Gastrocnemius medialis (tissue), 4 donors: ENCODE results near the gene EFEMP2. TPM values are rescaled to one million over a fixed set of nuclear protein-coding genes. Genes with fewer than 3 reads are reported as not detected.
A peak's percentile ranks its signal among the peaks of the same experiment; 100 is the strongest.

Experiments used
- ATAC-seq, 2 donors: fragments of 150-250 bp; one replicate each; pipeline ENCODE4 v1.9.1; 2016
- DNase-seq, 2 donors: peaks; one replicate each; pipeline ENCODE4 v3.0.0-alpha.2; 2019
- H3K27ac ChIP-seq, 4 donors: fragments of 200-600 bp; sonication (generic); 1 replicate in 1 of 4; 2 replicates in 3 of 4; pipeline ENCODE4 v1.5.1; 2016 to 2018; ENCODE audit warnings: mild to moderate bottlenecking in 2 of 4, moderate library complexity in 1 of 4
- H3K27me3 ChIP-seq, 3 donors: fragments of 200-600 bp; sonication (generic) in 2 of 3; 1 replicate in 1 of 3; 2 replicates in 2 of 3; pipeline versions ENCODE4 v1.5.1 to v1.6.0; 2016 to 2019; ENCODE audit warnings: mild to moderate bottlenecking in 1 of 3, moderate library complexity in 1 of 3
- H3K36me3 ChIP-seq, 2 donors: fragments of 200-600 bp; sonication (generic) in 1 of 2; one replicate each; pipeline ENCODE4 v1.5.1; 2017 to 2018
- H3K4me1 ChIP-seq, 2 donors: fragments of 200-600 bp; sonication (generic) in 1 of 2; one replicate each; pipeline ENCODE4 v1.5.1; 2016 to 2017; ENCODE audit warnings: mild to moderate bottlenecking in 2 of 2
- H3K4me3 ChIP-seq, 4 donors: fragments of 200-600 bp; sonication (generic) in 3 of 4; 1 replicate in 1 of 4; 2 replicates in 3 of 4; pipeline ENCODE4 v1.5.1; 2016 to 2019; ENCODE audit warnings: mild to moderate bottlenecking in 2 of 4
- H3K9me3 ChIP-seq, 3 donors: fragments of 200-600 bp; sonication (generic) in 2 of 3; 1 replicate in 1 of 3; 2 replicates in 2 of 3; pipeline ENCODE4 v1.5.1; 2016 to 2019
- CTCF ChIP-seq, 5 experiments: fragments of 450-650 bp in 3 of 5; fragments of 200-600 bp in 2 of 5; sonication (generic) in 2 of 5; IDR thresholded peaks in 4 of 5; conservative IDR thresholded peaks in 1 of 5; 1 replicate in 4 of 5; 2 replicates in 1 of 5; pipeline ENCODE4 v1.5.1; 2016 to 2019; ENCODE audit warnings: antibody characterized with exemption in 5 of 5, mild to moderate bottlenecking in 3 of 5, moderate library complexity in 3 of 5
- POLR2A ChIP-seq, 2 donors: fragments of 450-650 bp; IDR thresholded peaks; one replicate each; pipeline ENCODE4 v1.6.1; 2017; ENCODE audit warnings: antibody characterized with exemption in 2 of 2, mild to moderate bottlenecking in 2 of 2, moderate library complexity in 2 of 2
- in situ Hi-C, 4 donors: fragments of 200-750 bp; cut with MboI; loops; one replicate each; pipeline versions ENCODE4 v1.15.0 to v1.8.0; 2017; ENCODE audit warnings: low sequenced_read_pairs in 4 of 4
- intact Hi-C: fragments of 100-400 bp; cut with DNase I; formaldehyde crosslinking; loops from one replicate; pipeline ENCODE4 v1.15.1; 2023; ENCODE audit warnings: low total_unique reads
- total RNA-seq, 4 donors: library from RNA; depleted of rRNA; stranded (reverse); fragments of >200 nt; gene quantifications; one replicate each; pipeline versions ENCODE4 v1.1.0 to v1.2.3, GENCODE V29; 2016

Gene EFEMP2
- total RNA-seq, 4 donors from 2014 or later, result 20.6 to 24.1 (median 22.9) TPM

GRCh38 chr11:65826984-65827735 is 45.4 kb downstream of the EFEMP2 start:
- in situ Hi-C loops (no loop called here), intact Hi-C loops (no loop called here)
- H3K4me1 ChIP-seq, result no peaks in the 10 kb centered on the region
- TF ChIP-seq CTCF (IDR thresholded peaks at IDR 0.05 in 4 of 5, conservative IDR thresholded peaks at IDR 0.05 in 1 of 5) (no peak), POLR2A (IDR thresholded peaks at IDR 0.05) (no peak)
- H3K4me3 ChIP-seq, result no peak overlapping the region
- no peaks in the 10 kb centered on the region for H3K36me3 ChIP-seq
- DNase-seq (no peak), ATAC-seq (no peak)
- H3K9me3 ChIP-seq, result no peaks in the 10 kb centered on the region
- H3K27ac ChIP-seq, result no peak overlapping the region
- no peaks in the 10 kb centered on the region for H3K27me3 ChIP-seq

GRCh38 chr11:65822776-65823528 is 49.6 kb downstream of the EFEMP2 start:
- no peaks in the 10 kb centered on the region for H3K4me1 ChIP-seq
- intact Hi-C loops (no loop called here), in situ Hi-C loops (loop anchor here in 2 of 4 donors (5.0 kb wide), 2 partner anchors 111 to 116 kb away; partner anchors contain the start of gene KAT5 (in 1 of the 2))
- ATAC-seq, result no peak
- DNase-seq, result no peak
- H3K4me3 ChIP-seq, result no peak overlapping the region
- no peaks in the 10 kb centered on the region for H3K36me3 ChIP-seq
- no peak for TF ChIP-seq CTCF (IDR thresholded peaks at IDR 0.05 in 4 of 5, conservative IDR thresholded peaks at IDR 0.05 in 1 of 5)
- no peak for TF ChIP-seq POLR2A (IDR thresholded peaks at IDR 0.05)
- no peak overlapping the region for H3K27ac ChIP-seq
- no peaks in the 10 kb centered on the region for H3K9me3 ChIP-seq
- no peaks in the 10 kb centered on the region for H3K27me3 ChIP-seq

GRCh38 chr11:65821107-65821506 is 51.5 kb downstream of the EFEMP2 start:
- H3K27me3 ChIP-seq, result no peaks in the 10 kb centered on the region
- no peak overlapping the region for H3K27ac ChIP-seq
- H3K4me3 ChIP-seq, result no peak overlapping the region
- in situ Hi-C loops (loop anchor here in 2 of 4 donors (5.0 kb wide), 2 partner anchors 109 to 114 kb away; partner anchors contain the start of gene KAT5 (in 1 of the 2)), intact Hi-C loops (no loop called here)
- H3K4me1 ChIP-seq, result peaks cover 5 to 6% of the 10 kb centered on the region in 2 donors
- ATAC-seq (no peak), DNase-seq (no peak)
- H3K36me3 ChIP-seq, result no peaks in the 10 kb centered on the region
- H3K9me3 ChIP-seq, result no peaks in the 10 kb centered on the region
- TF ChIP-seq POLR2A (IDR thresholded peaks at IDR 0.05) (no peak), CTCF (IDR thresholded peaks at IDR 0.05 in 4 of 5, conservative IDR thresholded peaks at IDR 0.05 in 1 of 5) (no peak)

GRCh38 chr11:65817835-65818680 is 54.5 kb downstream of the EFEMP2 start:
- peak overlapping the region; percentile 56 to 80 (median 64) for H3K27ac ChIP-seq
- DNase-seq (peak; percentile 84 to 88), ATAC-seq (peak; percentile 97)
- no peaks in the 10 kb centered on the region for H3K27me3 ChIP-seq
- intact Hi-C loops, result loop anchor here (1.0 kb wide), 4 partner anchors 38 to 112 kb away; partner anchors contain the start of genes AP5B1 and KAT5
- peaks cover 5 to 6% of the 10 kb centered on the region in 2 donors for H3K4me1 ChIP-seq
- in situ Hi-C loops, result loop anchor here in 3 of 4 donors (5.0 kb wide), 2 partner anchors 46 to 106 kb away; partner anchors contain the start of gene KAT5 (in 2 of the 3)
- H3K4me3 ChIP-seq, result peak overlapping the region; percentile 43 to 82 (median 68)
- H3K9me3 ChIP-seq, result no peaks in the 10 kb centered on the region
- no peaks in the 10 kb centered on the region for H3K36me3 ChIP-seq
- peak; percentile 95 to 100 (median 96) for TF ChIP-seq CTCF (IDR thresholded peaks at IDR 0.05 in 4 of 5, conservative IDR thresholded peaks at IDR 0.05 in 1 of 5)
- peak in 1 of 2 donors; percentile 49 for TF ChIP-seq POLR2A (IDR thresholded peaks at IDR 0.05)
